ENCODE results near the gene SFTA2.

SFTA2 gene

DNA sequence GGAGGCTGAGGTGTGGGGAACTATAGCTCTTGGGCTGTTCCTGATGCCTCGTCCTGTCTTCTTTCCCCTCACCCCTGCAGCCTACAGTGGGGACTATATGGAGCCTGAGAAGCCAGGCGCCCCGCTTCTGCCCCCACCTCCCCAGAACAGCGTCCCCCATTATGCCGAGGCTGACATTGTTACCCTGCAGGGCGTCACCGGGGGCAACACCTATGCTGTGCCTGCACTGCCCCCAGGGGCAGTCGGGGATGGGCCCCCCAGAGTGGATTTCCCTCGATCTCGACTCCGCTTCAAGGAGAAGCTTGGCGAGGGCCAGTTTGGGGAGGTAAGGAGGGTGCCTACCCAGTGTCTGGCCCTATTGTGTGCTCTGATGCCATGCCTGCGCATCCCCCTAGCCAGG lies 35.4 kb downstream of the SFTA2 start:
- H3K4me3 ChIP-seq (replicated peaks; ENCODE audit: low read depth, low read length) = no peak overlapping the region
- TF ChIP-seq, protein P1, sequence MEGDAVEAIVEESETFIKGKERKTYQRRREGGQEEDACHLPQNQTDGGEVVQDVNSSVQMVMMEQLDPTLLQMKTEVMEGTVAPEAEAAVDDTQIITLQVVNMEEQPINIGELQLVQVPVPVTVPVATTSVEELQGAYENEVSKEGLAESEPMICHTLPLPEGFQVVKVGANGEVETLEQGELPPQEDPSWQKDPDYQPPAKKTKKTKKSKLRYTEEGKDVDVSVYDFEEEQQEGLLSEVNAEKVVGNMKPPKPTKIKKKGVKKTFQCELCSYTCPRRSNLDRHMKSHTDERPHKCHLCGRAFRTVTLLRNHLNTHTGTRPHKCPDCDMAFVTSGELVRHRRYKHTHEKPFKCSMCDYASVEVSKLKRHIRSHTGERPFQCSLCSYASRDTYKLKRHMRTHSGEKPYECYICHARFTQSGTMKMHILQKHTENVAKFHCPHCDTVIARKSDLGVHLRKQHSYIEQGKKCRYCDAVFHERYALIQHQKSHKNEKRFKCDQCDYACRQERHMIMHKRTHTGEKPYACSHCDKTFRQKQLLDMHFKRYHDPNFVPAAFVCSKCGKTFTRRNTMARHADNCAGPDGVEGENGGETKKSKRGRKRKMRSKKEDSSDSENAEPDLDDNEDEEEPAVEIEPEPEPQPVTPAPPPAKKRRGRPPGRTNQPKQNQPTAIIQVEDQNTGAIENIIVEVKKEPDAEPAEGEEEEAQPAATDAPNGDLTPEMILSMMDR (IDR thresholded peaks at IDR 0.05; ENCODE audit: low read depth, low read length, missing control alignments) = no peak
- no peak for DNase-seq (ENCODE audit: extremely low read depth, low read depth)

- no peak overlapping the region for H3K4me3 ChIP-seq (replicated peaks; ENCODE audit: low read depth, low read length)
- TF ChIP-seq, protein P1 (IDR thresholded peaks at IDR 0.05; ENCODE audit: low read depth, low read length, missing control alignments) = no peak
- no peak for DNase-seq (ENCODE audit: extremely low read depth, low read depth)
Observed at GRCh38 chr6:30895343-30895742, 36.6 kb downstream of the SFTA2 start.

DNA sequence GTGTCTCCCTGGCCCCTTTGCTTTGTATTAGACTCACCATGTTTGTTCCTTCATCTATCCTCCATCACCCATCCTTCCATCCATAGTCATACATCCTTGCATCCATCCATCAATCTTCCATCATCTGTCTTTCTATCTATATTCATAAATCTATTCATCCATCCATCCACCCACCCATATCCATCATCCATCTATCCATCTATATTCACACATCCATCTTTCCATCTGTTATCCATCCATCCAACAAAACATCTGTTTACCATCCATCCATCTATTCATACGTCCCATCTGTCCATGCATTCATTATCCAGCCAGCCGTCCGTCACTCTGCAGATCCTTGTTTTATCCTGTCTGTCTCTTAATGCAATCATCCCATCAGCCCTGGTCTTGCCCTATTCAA lies 37.0 kb downstream of the SFTA2 start:
- DNase-seq (ENCODE audit: extremely low read depth, low read depth) = no peak
- TF ChIP-seq, protein P1 (IDR thresholded peaks at IDR 0.05; ENCODE audit: low read depth, low read length, missing control alignments) = no peak
- no peak overlapping the region for H3K4me3 ChIP-seq (replicated peaks; ENCODE audit: low read depth, low read length)

- H3K4me3 ChIP-seq (replicated peaks; ENCODE audit: low read depth, low read length) = no peak overlapping the region
- TF ChIP-seq, protein P1 (IDR thresholded peaks at IDR 0.05; ENCODE audit: low read depth, low read length, missing control alignments) = no peak
- DNase-seq (ENCODE audit: extremely low read depth, low read depth) = no peak
Observed at GRCh38 chr6:30894381-30894780, 37.6 kb downstream of the SFTA2 start.

GRCh38 chr6:30893666-30894065 lies 38.3 kb downstream of the SFTA2 start:
- no peak overlapping the region for H3K4me3 ChIP-seq (replicated peaks; ENCODE audit: low read depth, low read length)
- no peak for DNase-seq (ENCODE audit: extremely low read depth, low read depth)
- TF ChIP-seq, protein P1 (IDR thresholded peaks at IDR 0.05; ENCODE audit: low read depth, low read length, missing control alignments) = no peak

GRCh38 chr6:30893001-30893591 lies 38.9 kb downstream of the SFTA2 start:
- H3K4me3 ChIP-seq (replicated peaks; ENCODE audit: low read depth, low read length) = no peak overlapping the region
- TF ChIP-seq, protein P1 (IDR thresholded peaks at IDR 0.05; ENCODE audit: low read depth, low read length, missing control alignments) = peak; percentile 30
- no peak for DNase-seq (ENCODE audit: extremely low read depth, low read depth)
